Ureter (tissue), 1 donor: ENCODE data around the gene MOXD1. TPM values are rescaled to one million over a fixed set of nuclear protein-coding genes. Genes with fewer than 3 reads are reported as not detected.
"Not testable (repeated sequence)": the region's sequence is repeated elsewhere in the genome, so short reads cannot be mapped to it uniquely, and the experiment has no call there.

Experiments
- DNase-seq: peaks from one replicate; pipeline ENCODE4 v3.0.0-alpha.2; 2020; ENCODE audit warnings: low spot score
- total RNA-seq: library from RNA; stranded (reverse); gene quantifications from one replicate; pipeline ENCODE4 v1.2.4, GENCODE V29; 2023
- donor health status: DM: yes; HTN: yes; CAD: no.

MOXD1 gene
- total RNA-seq, 1 donor from 2014 or later = 13.8 TPM

GRCh38 chr6:132282696-132283095 lies 118.6 kb downstream of the MOXD1 start:
- DNase-seq = no peak

- no peak for DNase-seq
Measured at GRCh38 chr6:132280436-132280835, 120.8 kb downstream of the MOXD1 start.

GRCh38 chr6:132279592-132280139 lies 121.6 kb downstream of the MOXD1 start:
- DNase-seq = peak; percentile 68

- DNase-seq = no peak
Measured at GRCh38 chr6:132275066-132275970, 126.0 kb downstream of the MOXD1 start.

GRCh38 chr6:132272776-132273175 lies 128.5 kb downstream of the MOXD1 start:
- no peak for DNase-seq

- DNase-seq = no peak
Measured at GRCh38 chr6:132270726-132271402, 130.4 kb downstream of the MOXD1 start.

GRCh38 chr6:132268666-132269065 lies 132.6 kb downstream of the MOXD1 start:
- not testable (repeated sequence) for DNase-seq

- DNase-seq = no peak
Measured at GRCh38 chr6:132268209-132268608, 133.1 kb downstream of the MOXD1 start.

- DNase-seq = no peak
Measured at GRCh38 chr6:132265451-132266097, 135.7 kb downstream of the MOXD1 start.

- no peak for DNase-seq
Measured at GRCh38 chr6:132264021-132264500, 137.2 kb downstream of the MOXD1 start.

- no peak for DNase-seq
Measured at GRCh38 chr6:132261354-132261753, 139.9 kb downstream of the MOXD1 start.

GRCh38 chr6:132259070-132259469 lies 142.2 kb downstream of the MOXD1 start:
- DNase-seq = no peak

GRCh38 chr6:132257561-132257960 lies 143.7 kb downstream of the MOXD1 start:
- DNase-seq = no peak

GRCh38 chr6:132256457-132256856 lies 144.8 kb downstream of the MOXD1 start:
- DNase-seq = no peak

GRCh38 chr6:132253906-132254305 lies 147.4 kb downstream of the MOXD1 start:
- DNase-seq = no peak

GRCh38 chr6:132253211-132253610 lies 148.1 kb downstream of the MOXD1 start:
- no peak for DNase-seq

GRCh38 chr6:132252113-132252512 lies 149.2 kb downstream of the MOXD1 start:
- no peak for DNase-seq

GRCh38 chr6:132251711-132252110 lies 149.6 kb downstream of the MOXD1 start:
- DNase-seq = no peak

- no peak for DNase-seq
Measured at GRCh38 chr6:132247381-132248159, 153.7 kb downstream of the MOXD1 start.

- no peak for DNase-seq
Measured at GRCh38 chr6:132246632-132247270, 154.5 kb downstream of the MOXD1 start.
